Esophagus muscularis mucosa (tissue), 3 donors: ENCODE data around the gene ABCC9.

Source experiments
- CTCF ChIP-seq, 3 experiments: fragments of 200-600 bp in 2 of 3; fragments of 450-650 bp in 1 of 3; sonication (generic) in 2 of 3; IDR thresholded peaks; one replicate each; pipeline ENCODE4 v1.5.1; 2017 to 2019; ENCODE audit warnings: antibody characterized with exemption in 3 of 3, mild to moderate bottlenecking in 2 of 3, moderate library complexity in 1 of 3
- POLR2A ChIP-seq: fragments of 450-650 bp; IDR thresholded peaks from one replicate; pipeline ENCODE4 v1.6.1; 2017; ENCODE audit warnings: antibody characterized with exemption, moderate library complexity, mild to moderate bottlenecking, low read depth

DNA sequence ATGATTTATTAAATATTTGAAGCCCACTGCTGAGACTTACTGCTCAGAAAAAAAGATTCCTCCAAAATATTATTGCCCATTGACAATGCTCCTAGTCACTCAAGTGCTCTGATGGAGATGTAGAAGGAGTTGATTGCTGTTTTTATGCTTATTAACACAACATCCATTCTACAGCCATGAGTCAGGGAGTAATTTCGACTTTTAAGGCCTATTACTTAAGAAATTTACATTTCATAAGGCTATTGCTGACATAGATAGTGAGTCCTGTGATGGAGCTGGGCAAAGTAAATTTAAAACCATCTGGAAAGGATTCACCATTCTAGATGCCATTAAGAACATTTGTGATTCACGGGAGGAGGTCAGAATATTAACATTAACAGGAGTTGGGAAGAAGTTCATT lies 171.9 kb downstream of the ABCC9 start:
- TF ChIP-seq CTCF (IDR thresholded peaks at IDR 0.05) (no peak), POLR2A (no peak)
